GM21360 (cell line): ENCODE measurements around the gene CENPN.

Experiments used
- ATAC-seq: cut with Tn5 transposase; IDR thresholded peaks from one replicate; pipeline ENCODE4 v1.9.1; 2021; ENCODE audit warnings: mild to moderate bottlenecking, moderate library complexity; ENCODE audit not compliant: unreplicated experiment

CENPN gene, protein sequence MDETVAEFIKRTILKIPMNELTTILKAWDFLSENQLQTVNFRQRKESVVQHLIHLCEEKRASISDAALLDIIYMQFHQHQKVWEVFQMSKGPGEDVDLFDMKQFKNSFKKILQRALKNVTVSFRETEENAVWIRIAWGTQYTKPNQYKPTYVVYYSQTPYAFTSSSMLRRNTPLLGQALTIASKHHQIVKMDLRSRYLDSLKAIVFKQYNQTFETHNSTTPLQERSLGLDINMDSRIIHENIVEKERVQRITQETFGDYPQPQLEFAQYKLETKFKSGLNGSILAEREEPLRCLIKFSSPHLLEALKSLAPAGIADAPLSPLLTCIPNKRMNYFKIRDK

DNA sequence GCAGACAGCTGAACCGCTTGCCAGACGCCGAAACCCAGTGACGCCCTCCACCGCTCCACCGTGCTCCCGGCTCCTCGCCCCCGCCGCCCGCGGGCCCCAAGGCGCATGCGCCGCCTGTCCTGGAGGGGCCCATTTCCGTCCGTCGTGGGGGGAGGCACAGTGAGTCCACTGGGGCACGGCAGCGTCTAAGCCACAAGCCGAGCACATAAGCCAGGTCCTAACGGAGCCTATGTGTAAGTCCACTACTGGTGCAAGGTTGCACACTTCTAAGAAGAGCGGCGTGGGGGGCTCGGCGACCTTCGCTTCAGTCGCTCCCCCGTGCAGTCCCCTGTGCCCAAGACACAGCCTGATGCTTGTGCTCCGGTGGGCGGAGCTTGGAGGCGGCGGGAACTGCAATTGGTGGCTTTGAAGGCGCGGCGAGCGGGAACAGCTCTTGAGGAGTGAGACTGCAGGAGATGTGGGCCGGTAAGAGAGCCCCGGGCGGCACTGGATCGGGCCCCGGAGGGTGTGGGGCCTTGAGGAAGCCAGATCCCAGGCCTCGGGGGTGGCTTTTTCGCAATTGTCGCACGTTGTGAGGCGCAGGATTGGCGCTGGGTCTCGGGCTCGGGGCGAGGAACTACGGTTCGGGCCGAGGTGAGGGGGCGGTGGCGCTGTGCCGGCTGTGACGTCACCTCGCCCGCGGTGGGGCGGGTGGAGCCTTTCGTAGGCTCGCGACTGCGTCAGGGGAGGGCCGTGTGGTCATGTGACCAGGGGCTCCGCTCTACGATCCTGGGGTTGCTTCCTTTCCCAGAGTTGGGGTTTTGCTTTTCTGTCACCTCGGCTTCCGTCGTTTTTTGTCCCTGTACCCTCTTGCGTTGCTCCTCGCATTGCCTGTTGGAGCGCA lies at the start of gene CENPN, which contains the start of gene CMC2:
TSS of gene CENPN (plus strand) at position 402 of the 883 bp plus-strand sequence. CDS start 4,726 bp downstream, outside the sequence.
TSS of gene CMC2 (minus strand) at position 73 of the 883 bp plus-strand sequence. CDS start 9,491 bp downstream, outside the sequence.
- ATAC-seq, result peak; percentile 84

DNA sequence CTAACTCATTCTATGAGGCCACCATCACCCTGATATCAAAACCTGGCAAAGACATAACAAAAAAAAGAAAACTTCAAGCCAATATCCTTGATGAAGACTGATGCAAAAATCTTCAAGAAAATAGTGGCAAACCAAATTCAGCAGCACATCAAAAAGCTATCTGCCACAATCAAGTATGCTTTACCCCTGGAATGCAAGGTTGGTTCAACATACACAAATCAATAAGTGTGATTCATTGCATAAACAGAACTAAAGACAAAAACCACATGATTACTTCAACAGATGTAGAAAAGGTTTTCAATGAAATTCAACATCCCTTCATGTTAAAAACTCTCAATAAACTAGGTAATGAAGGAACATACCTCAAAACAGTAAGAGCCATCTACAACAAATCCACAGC lies 48.7 kb upstream of the CENPN start:
- ATAC-seq, result no peak

DNA sequence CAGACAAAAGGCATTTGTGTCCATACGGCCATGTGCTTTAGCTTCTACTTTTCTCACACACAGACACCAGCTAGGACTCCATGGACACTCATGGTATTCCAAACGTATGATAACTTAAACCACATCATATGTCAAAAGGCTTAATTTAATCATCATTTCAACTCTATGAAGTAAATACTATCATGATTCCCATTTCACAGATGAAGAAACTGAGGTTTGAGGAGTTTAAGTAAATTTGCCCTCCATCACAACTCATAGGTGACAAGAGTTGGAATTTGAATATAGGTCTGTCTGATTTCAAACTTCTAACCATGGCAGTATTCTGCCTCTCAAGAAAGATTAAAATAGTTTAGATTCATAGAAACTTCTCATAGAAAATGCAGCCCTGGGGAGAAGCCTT lies 44.1 kb upstream of the CENPN start:
- ATAC-seq, result no peak

DNA sequence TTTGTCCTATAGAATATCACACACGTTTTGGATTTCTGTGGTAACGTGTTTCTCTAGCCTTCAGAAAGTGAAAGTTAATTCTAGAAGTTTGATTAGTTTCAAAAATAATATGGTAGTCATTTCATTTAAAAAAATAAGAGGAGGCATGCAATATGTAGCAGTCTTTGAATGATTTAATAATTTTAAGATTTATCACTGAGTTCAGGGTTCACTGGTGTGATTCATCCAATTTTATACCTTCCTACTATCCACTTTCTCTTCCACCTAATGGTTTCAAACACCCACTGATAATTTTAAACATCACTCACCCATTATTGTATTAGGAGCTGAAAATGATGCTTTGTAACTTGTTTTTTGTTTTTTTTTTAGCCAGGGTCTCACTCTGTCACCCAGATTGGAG lies 42.7 kb upstream of the CENPN start:
- ATAC-seq, result no peak

DNA sequence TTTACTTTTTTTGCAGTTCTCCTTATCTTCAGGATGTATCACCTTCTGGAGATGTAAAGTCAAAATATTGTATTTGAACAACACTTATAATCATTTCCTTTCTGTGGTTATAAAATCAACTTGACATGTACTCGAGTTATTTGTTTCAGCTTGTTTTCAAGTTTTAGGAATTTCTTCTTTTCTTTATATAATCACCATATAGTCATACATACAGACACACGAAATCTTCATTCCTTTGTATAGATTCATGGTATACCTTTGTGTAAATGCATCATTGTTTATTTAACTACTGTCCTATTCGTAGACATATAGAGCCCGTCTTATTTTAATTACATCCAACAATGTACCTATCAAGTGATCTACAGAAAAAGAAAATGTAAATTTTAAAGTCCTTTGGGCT lies 40.4 kb upstream of the CENPN start:
- ATAC-seq, result no peak

DNA sequence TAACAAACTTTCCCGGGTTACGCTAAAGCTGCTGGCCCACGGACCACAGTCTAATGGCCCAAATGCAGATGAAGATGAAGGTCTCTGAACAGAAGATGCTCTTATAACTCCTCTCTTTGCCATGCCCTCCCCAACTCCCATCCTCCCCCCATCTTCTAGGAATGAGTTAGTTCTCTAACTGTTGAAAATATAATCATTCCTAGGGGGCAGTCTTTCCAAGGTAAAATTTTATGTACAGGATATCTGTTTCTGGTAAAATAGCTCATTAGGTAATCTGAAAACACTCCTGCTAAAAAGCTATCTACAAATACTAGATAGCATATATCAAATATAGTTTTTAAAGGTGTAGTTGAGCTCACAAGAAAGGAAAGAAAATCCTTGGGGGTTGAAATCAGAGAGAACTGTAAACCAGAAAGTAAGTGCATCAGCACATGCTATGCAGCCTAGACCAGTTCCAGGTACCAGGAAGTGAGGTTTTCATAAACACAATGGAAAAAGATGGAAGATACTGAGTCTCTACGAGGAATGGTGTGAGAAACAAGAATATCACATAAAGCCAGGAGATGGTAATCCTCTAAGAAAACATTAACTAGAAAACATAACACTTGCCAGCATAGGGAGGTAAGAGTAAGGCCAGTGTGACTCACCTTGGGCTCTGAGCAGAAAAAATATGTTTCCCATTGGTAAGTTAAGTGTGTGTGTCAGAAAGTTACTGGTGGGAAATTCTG lies 38.5 kb upstream of the CENPN start:
- no peak for ATAC-seq

DNA sequence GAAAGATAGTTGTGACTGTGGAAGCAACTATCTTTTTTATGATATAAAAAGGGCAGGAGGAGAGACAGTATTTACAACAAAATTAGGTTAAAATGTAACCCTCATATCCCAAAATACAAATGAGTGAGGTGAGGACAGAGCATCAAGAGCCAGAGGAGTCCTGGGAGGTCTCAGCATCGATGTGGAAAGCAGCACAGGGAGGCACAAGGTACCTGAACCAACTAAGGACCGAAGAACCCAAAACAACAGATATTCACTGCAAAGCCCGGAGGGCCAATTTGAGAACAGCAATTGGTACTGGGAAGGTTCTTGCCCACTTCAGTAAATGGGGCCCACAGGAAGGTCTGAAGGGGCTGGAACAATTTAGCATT lies 37.9 kb upstream of the CENPN start:
- ATAC-seq, result no peak

DNA sequence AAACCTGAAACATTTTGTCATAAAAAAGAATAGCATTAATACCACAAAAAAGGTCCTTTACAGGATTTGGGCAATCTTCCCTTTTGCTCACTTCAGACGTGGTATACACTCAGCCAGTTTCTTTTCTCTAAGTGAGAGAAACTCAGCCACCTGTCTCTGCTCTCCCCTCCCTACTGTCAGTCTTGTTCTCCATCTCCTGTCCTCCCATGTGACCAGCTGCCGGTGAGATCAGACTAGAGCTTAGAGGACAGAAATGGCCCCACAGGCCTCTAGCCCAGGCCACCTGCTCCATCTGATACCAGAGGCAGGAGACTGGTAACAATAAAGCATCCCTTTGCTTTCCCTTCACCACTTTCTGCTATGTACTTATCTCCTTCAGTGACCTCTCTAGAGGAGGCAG lies 35.2 kb upstream of the CENPN start:
- peak; percentile 80 for ATAC-seq

DNA sequence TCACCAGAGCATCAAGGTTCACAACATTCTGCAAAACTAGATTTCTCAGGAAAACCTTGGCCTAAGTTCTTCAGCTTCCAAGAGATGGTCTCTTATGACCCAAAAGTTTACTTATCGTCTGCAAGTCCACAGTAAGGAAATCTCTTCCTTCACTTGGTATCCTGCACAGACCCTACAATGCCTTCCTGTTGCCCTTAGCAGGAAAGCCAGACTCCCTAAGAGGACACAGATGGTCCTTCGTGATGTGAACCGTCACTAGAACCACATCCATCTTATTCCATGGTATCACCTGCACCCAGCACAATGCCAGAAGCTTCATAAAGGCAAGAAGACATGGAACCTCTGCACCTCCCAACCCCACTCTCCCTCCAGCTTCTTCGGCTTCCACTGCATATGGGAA lies 34.4 kb upstream of the CENPN start:
- no peak for ATAC-seq

DNA sequence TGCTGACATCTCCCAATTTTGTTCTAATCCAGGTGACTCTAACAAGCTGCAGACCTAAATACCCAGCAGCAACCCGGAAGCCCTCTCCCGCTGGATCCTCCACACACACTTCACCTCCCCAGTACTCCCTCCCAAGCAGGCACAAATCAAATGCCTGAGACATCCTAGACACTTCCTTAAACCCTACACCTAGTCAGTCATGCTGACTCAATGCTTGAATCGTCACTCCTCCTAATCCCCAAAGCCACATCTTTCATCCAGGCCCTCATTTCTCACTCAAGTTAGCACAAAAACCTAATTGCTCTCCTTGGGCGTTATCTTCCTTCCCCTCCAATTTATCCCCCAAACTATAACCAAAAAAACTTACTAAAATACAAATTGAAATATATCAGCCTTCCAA lies 33.0 kb upstream of the CENPN start:
- ATAC-seq, result no peak

DNA sequence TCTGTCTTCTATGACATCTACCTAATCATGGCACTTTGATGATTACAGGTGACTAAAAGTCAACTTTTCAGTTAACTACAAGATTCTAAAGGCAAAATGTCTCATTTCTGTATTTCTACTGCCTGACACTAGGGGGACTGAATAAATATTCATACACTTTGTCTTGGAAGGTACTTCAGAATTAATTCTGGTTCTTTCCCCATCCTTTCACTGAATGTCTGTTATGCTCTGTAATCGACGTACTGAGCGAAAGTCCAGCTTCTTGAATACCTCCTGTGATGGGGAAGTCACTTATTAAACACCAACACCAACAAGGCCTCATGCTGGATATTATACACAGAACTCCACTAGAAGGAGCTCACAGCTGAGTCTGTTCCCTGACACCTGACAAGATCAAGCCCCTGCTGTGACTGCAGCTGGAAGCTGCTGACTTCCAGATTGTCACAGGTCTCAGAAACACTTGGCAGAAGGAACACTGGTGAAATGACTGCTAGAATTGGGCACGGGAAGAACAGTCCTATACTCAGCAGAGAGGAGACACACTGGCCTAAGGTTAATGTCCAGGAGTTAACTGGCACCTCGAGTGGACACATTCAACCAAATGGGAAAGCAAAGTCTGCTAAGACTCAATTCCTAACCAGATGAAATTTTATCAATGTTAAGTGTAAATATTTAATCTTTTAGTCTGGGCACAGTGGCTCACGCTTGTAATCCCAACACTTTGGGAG lies 32.2 kb upstream of the CENPN start:
- no peak for ATAC-seq

DNA sequence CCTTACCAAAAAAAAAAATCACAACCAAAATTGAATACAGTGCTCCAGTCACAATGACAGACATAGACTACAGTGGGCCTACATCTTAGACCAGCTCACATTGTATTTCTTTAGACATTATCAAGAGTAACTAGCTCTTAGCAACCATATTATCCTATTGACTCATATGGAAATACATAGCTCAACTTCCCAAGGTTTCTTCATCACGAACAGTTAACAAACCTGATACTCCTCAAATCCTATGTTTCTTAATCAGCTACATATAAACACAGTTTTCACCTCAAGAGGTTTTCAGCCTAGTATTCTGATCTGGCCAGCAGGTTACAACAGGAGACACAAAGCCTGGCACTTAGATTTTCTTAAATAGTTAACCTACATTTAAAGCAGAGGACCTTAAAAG lies 30.1 kb upstream of the CENPN start:
- ATAC-seq, result no peak

DNA sequence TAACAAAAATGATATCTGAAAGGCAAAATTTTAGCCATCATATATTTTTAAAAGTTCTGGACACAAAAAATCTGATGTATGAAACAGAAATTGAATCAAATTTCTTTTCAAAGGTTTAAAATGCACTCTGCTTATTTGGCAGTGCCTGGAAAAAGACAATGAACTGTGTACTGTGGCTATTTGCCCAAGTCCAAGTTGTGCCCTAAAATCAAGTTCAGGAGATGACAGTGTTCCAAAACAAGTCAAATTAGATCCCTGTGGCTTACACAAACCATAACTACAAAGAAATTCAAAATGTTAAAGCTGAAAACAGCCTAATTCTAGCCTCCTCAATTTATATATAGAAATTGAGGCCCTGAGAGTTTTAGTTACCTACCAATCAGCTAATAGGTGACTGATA lies 25.9 kb upstream of the CENPN start:
- ATAC-seq, result no peak

DNA sequence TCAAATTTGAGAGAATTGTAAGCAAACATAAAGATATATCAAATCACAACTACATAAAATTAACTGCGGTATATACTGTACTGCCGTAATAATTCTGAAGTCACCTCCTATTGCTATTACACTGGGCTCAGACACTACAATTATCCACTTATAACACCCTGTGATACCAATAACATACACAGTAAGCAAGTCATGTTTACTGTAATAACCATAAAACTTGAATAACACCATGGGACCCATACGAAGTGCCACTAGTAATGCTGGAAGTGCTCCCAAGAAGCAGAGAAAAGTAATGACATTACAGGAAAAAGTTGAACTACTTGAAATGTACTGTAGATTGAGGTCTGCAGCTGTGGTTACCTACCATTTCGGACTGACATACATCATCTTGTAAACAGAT lies 24.4 kb upstream of the CENPN start:
- no peak for ATAC-seq

DNA sequence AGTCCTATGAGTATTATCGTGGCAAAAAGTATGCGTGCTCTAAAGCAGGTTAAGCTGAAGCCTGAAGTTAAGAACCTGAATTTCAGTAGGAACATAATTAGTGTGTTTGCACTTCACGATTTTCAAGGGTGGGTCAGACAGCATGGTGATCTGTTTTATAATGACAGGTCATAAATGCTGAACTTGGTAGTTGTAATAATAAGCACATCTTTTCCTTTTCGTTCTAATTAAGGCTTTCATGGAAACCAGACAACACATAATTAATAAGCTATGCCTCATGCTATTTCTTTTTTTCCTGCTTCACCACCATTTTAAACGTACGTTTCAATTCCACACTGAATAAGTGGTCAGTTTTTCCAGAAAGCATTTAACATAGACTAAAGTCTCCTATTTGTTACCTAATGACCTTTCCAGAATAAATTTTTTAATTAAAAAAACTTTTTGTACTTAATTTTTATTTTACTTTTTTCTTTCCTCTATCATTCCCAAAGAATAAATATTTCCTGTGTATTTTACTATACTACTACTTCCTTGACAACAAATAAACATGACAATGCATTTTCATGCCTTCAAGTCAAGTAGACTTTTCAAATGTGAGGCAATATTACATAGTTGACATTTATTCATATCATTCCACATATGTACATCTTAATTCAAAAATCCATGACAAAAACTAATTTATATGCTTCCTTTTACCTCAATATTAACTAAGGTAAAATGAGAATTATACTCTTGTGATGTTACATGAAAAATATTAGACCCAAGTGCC lies 22.7 kb upstream of the CENPN start:
- no peak for ATAC-seq

DNA sequence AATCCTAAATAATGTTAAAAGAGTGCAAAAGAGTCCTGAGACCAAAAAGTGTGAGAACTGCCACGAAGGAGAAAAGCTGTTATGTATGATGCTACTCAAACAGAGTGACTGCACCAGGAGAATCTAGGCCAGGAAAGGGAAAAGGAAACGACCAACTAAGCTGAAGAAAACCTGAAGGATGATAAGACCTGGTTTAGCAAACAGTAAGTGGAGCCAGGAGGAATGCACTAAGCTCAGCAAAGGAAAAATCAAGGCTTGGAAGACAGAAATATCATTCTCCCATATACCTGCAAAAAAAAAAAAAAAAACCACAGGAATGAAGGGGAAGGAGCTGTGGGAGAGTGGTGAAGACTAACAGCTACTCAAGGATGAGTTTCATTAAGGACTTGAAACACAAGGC lies 21.4 kb upstream of the CENPN start:
- no peak for ATAC-seq

DNA sequence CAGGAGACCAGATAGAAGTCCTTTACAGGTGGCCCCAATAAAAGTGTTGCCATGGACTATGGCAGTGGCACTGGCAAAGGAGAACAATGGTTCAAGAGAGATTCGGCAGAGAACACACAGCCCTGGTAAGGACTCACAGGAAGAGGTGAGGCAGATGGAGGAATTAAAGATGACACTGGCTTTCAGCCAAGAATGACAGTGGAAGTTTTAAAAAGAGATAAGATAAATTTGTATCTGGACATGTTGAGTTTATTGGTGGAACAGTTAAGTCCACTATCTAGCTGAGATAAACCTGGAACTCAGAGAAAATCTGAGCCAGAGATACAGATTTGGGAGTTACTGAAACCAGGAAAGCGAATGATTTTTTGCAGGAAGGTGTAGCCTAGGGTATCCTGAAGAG lies 20.5 kb upstream of the CENPN start:
- ATAC-seq, result no peak

DNA sequence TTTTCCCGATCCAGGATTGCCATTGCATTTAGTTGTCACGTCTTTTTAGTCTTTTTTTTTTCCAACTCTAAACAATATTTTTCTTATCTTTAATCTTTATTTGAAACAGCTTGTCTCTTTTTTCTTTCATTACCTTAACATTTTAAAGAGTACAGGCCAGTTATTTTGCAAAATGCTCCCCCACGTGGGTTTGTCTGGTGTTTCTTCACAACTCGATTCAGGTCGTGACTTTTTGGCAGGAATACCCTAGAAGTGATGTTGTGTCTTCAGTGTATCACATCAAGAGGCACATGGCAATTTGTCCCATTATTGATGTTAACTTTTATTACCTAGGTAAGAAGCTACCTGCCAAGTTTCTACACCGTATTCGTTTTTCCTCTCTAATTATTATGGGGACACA lies 18.3 kb upstream of the CENPN start:
- ATAC-seq, result no peak

DNA sequence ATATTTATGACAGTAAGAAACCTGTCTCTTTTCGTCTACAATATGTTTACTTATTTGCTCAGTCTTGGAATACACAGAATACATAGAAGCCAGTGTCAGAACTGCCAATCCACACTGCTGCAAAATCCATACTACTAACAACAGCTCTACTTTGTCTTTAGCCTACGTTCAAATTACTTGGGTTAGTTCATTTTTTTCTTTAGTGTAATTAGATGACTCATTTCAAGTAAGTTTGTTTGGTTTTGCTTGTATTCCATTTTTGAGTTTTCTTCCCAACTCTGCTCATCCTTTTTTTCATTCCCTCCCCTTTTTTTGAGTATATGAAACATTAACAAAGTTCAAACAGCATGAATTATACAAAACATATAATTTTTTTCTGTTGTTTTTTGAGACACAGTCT lies 17.2 kb upstream of the CENPN start:
- no peak for ATAC-seq

DNA sequence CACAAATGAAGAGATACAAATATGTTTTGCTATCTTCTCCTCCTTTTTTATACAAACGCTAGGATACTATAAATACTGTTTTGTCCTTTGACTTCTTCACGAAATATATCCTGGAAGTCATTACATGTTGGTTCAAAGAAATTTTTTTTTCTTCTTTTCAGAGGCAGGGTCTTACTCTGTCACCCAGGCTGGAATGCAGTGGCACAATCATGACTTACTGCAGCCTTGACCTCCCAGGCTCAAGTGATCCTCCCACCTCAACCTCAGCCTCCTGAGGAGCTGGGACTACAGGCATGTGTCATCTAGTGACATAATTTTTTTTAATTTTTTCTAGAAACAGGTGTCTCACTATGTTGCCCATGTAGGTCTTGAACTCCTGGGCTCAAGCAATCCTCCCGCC lies 16.4 kb upstream of the CENPN start:
- no peak for ATAC-seq
